ENCODE measurements around the gene CDH4.

The CDH4 gene

GRCh38 chr20:61772828-61773631, 521.0 kb downstream of the CDH4 start:
- DNase-seq (ENCODE audit: low read depth), result no peak
- no peak for TF ChIP-seq CTCF (IDR thresholded peaks at IDR 0.05; ENCODE audit: low read length, missing control alignments)
- H3K4me3 ChIP-seq (replicated peaks; ENCODE audit: low read depth, low read length), result no peak overlapping the region

DNA sequence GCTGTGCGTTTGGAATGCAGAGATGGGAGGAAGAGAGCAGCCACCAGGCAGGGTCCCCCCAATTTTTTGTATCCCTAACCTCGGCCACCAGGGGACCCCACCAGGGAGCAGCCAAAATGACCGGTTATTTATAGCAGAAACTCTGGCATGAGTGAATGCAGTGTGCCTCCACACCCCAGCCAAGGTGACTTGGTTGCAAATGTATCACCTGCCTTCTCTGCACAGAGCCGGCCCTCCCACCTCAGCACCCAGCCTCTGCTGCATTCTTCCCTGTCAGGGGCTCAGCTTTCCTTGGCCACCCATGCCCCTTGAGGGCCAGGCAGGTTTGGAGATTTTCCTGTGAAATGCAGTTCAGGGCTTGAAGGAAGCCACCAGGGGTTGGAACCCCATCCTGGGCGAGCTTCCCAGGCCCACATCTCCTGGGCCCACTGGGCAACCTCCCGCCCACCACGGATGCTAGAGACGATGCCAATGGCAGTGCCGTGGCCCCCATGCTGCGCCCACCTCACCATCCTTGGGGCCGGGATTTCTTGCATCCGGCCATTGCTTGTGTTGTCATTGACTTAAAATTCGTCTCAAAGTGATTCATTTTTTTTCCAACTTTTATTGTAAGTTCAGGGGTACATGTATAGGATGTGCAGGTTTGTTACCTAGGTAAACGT, 522.0 kb downstream of the CDH4 start:
- TF ChIP-seq CTCF (IDR thresholded peaks at IDR 0.05; ENCODE audit: low read length, missing control alignments), result no peak
- no peak for DNase-seq (ENCODE audit: low read depth)
- no peak overlapping the region for H3K4me3 ChIP-seq (replicated peaks; ENCODE audit: low read depth, low read length)

GRCh38 chr20:61775423-61775822, 523.4 kb downstream of the CDH4 start:
- no peak for TF ChIP-seq CTCF (IDR thresholded peaks at IDR 0.05; ENCODE audit: low read length, missing control alignments)

DNA sequence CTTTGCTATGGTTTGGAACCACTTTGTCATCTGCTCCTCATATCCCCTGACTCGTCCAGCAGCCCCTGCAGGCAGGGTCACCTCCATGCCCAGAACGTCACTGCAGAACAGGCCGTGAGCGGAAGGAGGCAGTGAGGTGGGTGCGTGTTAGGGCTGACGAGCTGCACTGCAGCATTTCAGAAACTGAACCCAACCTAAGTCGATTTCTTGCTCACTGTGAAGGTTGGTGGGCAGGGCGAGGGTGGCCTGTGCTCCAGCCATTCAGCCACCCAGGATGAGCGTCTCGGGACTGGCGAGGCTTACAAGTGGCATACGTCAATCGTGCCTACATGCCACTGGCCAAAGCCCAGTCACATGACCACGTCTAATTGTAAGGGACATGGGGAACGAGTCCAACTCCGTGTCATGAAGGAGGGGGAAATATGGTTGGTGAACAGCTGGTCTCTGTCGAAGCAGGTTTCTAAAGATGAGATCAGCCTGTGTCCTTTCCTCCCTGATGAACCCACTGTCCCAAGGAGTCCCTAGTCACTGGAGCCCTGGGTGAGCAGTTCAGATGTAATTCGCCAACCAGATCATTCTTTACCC, 524.5 kb downstream of the CDH4 start:
- no peak for DNase-seq (ENCODE audit: low read depth)
- TF ChIP-seq CTCF (IDR thresholded peaks at IDR 0.05; ENCODE audit: low read length, missing control alignments), result no peak
- H3K4me3 ChIP-seq (replicated peaks; ENCODE audit: low read depth, low read length), result no peak overlapping the region

More at GRCh38 chr20:61775423-61775822, 523.4 kb downstream of the CDH4 start:
- DNase-seq (ENCODE audit: low read depth), result no peak
- H3K4me3 ChIP-seq (replicated peaks; ENCODE audit: low read depth, low read length), result no peak overlapping the region

DNA sequence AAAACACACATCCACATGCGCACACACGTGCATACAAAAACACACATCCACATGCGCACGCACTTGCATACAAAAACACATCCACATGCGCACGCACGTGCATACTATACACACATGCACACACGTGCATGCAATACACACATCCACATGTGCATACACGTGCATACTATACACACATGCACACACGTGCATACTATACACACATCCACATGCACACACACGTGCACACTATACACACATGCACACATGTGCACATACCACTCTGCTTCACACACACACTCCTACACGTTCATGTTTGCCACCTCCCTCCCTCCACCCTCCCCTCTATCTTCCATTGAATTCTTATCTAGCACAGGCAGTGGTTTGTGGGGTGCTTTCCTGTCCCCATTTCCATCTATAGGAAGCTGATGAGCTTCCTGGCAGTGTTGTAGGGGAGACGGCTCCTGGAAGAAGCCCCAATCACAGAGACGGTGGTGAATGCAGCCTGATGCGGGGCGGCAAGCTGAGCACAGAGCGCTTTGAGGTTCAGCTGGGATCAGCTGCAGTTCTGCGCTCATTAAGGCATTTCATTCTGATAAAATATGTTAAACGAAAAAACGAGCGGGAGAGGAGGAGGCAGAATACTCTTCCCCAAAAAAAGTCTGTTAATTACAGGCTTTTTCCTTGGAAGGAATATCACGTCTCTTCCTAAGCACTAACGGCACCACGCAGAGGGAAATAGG, 525.9 kb downstream of the CDH4 start:
- DNase-seq (ENCODE audit: low read depth), result no peak
- no peak for TF ChIP-seq CTCF (IDR thresholded peaks at IDR 0.05; ENCODE audit: low read length, missing control alignments)
- no peak overlapping the region for H3K4me3 ChIP-seq (replicated peaks; ENCODE audit: low read depth, low read length)

DNA sequence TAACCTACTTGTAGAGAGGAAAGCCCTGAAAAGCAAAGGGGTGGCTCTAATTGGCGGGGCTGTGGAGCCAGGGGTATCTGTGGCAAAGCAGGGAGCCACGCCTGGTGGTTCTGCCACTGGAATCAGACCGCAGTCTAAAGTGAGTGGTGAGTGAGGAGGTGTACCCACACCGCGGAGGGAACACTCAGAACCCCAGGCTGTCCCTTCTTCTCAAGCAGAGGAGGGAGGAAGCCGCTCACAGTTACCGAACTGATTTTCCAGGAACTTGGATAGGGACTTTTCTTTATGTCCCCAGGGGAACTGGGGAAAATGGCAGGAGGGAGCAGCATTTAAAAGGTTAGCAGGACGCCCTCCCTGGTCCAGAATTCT, 526.4 kb downstream of the CDH4 start:
- DNase-seq (ENCODE audit: low read depth), result no peak
- TF ChIP-seq CTCF (IDR thresholded peaks at IDR 0.05; ENCODE audit: low read length, missing control alignments), result no peak
- no peak overlapping the region for H3K4me3 ChIP-seq (replicated peaks; ENCODE audit: low read depth, low read length)
